Prostate gland (tissue), 2 donors: ENCODE data around the gene LHPP.

ENCODE experiments used
- CTCF ChIP-seq, 4 experiments: fragments of 200-600 bp in 2 of 4; fragments of 450-650 bp in 2 of 4; sonication (generic) in 2 of 4; IDR thresholded peaks; 1 replicate in 3 of 4; 2 replicates in 1 of 4; pipeline ENCODE4 v1.5.1; 2016 to 2019; ENCODE audit warnings: antibody characterized with exemption in 4 of 4, mild to moderate bottlenecking in 2 of 4, moderate library complexity in 2 of 4
- POLR2A ChIP-seq: fragments of 450-650 bp; IDR thresholded peaks from one replicate; pipeline ENCODE4 v1.6.1; 2016; ENCODE audit warnings: antibody characterized with exemption, mild to moderate bottlenecking
- POLR2AphosphoS5 ChIP-seq: sonication (generic); formaldehyde crosslinking; IDR thresholded peaks from one replicate; pipeline ENCODE4 v1.6.1; 2017; ENCODE audit warnings: antibody characterized with exemption

- TF ChIP-seq CTCF (IDR thresholded peaks at IDR 0.05) (no peak), POLR2AphosphoS5 (no peak), POLR2A (no peak)
Measured at GRCh38 chr10:124655191-124656112, 193.8 kb downstream of the LHPP start.
